Measurements from ENCODE around the gene MLLT1. TPM values are rescaled to one million over a fixed set of nuclear protein-coding genes. Genes with fewer than 3 reads are reported as not detected.

The MLLT1 gene
- total and polyA plus RNA-seq, 2 of the 8 experiments (the other 6 are each of a cell fraction or from before 2014, with no cell fraction given): 18.8 to 45.1 TPM

DNA sequence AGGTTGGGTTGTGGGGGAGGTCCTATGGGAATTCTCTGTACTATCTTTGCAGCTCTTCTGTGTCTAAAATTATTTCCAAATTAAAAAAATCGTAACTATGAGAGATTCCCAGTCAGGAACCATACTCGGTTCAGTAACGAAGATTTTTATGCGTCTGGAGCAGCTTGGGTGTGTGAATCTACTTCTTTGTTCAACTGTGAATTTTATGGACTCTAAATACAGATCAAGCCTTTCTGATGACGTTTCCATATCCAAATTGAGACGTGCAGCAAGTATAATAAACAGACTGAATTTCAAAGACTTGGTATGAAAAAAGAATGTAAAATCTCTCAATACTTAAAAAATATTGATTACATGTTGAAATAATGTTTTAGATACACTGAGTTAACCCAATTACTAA, 30.9 kb downstream of the MLLT1 start (continued):
- TF ChIP-seq, protein P1, sequence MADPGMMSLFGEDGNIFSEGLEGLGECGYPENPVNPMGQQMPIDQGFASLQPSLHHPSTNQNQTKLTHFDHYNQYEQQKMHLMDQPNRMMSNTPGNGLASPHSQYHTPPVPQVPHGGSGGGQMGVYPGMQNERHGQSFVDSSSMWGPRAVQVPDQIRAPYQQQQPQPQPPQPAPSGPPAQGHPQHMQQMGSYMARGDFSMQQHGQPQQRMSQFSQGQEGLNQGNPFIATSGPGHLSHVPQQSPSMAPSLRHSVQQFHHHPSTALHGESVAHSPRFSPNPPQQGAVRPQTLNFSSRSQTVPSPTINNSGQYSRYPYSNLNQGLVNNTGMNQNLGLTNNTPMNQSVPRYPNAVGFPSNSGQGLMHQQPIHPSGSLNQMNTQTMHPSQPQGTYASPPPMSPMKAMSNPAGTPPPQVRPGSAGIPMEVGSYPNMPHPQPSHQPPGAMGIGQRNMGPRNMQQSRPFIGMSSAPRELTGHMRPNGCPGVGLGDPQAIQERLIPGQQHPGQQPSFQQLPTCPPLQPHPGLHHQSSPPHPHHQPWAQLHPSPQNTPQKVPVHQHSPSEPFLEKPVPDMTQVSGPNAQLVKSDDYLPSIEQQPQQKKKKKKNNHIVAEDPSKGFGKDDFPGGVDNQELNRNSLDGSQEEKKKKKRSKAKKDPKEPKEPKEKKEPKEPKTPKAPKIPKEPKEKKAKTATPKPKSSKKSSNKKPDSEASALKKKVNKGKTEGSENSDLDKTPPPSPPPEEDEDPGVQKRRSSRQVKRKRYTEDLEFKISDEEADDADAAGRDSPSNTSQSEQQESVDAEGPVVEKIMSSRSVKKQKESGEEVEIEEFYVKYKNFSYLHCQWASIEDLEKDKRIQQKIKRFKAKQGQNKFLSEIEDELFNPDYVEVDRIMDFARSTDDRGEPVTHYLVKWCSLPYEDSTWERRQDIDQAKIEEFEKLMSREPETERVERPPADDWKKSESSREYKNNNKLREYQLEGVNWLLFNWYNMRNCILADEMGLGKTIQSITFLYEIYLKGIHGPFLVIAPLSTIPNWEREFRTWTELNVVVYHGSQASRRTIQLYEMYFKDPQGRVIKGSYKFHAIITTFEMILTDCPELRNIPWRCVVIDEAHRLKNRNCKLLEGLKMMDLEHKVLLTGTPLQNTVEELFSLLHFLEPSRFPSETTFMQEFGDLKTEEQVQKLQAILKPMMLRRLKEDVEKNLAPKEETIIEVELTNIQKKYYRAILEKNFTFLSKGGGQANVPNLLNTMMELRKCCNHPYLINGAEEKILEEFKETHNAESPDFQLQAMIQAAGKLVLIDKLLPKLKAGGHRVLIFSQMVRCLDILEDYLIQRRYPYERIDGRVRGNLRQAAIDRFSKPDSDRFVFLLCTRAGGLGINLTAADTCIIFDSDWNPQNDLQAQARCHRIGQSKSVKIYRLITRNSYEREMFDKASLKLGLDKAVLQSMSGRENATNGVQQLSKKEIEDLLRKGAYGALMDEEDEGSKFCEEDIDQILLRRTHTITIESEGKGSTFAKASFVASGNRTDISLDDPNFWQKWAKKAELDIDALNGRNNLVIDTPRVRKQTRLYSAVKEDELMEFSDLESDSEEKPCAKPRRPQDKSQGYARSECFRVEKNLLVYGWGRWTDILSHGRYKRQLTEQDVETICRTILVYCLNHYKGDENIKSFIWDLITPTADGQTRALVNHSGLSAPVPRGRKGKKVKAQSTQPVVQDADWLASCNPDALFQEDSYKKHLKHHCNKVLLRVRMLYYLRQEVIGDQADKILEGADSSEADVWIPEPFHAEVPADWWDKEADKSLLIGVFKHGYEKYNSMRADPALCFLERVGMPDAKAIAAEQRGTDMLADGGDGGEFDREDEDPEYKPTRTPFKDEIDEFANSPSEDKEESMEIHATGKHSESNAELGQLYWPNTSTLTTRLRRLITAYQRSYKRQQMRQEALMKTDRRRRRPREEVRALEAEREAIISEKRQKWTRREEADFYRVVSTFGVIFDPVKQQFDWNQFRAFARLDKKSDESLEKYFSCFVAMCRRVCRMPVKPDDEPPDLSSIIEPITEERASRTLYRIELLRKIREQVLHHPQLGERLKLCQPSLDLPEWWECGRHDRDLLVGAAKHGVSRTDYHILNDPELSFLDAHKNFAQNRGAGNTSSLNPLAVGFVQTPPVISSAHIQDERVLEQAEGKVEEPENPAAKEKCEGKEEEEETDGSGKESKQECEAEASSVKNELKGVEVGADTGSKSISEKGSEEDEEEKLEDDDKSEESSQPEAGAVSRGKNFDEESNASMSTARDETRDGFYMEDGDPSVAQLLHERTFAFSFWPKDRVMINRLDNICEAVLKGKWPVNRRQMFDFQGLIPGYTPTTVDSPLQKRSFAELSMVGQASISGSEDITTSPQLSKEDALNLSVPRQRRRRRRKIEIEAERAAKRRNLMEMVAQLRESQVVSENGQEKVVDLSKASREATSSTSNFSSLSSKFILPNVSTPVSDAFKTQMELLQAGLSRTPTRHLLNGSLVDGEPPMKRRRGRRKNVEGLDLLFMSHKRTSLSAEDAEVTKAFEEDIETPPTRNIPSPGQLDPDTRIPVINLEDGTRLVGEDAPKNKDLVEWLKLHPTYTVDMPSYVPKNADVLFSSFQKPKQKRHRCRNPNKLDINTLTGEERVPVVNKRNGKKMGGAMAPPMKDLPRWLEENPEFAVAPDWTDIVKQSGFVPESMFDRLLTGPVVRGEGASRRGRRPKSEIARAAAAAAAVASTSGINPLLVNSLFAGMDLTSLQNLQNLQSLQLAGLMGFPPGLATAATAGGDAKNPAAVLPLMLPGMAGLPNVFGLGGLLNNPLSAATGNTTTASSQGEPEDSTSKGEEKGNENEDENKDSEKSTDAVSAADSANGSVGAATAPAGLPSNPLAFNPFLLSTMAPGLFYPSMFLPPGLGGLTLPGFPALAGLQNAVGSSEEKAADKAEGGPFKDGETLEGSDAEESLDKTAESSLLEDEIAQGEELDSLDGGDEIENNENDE (IDR thresholded peaks at IDR 0.05; ENCODE audit: insufficient replicate concordance, low read length): no peak
- no peak for TF ChIP-seq BCL11A (IDR thresholded peaks at IDR 0.05; ENCODE audit: low read depth in 2 of 2, low read length in 2 of 2)
